Mucosa of stomach (tissue), 1 donor: ENCODE measurements around the gene CCDC122.
"Not testable (repeated sequence)": the region's sequence is repeated elsewhere in the genome, so short reads cannot be mapped to it uniquely, and the experiment has no call there.

Experiments
- H3K27me3 ChIP-seq: one replicate; pipeline ENCODE4 v1.7.0; 2013; ENCODE audit warnings: mild to moderate bottlenecking, low read length; ENCODE audit not compliant: control insufficient read depth, insufficient read depth
- H3K36me3 ChIP-seq: one replicate; pipeline ENCODE4 v1.7.0; 2013; ENCODE audit warnings: low read length; ENCODE audit not compliant: control insufficient read depth, insufficient read depth
- H3K4me1 ChIP-seq: one replicate; pipeline ENCODE4 v1.7.0; 2013; ENCODE audit warnings: mild to moderate bottlenecking, low read length; ENCODE audit not compliant: control insufficient read depth, insufficient read depth
- H3K4me3 ChIP-seq: one replicate; pipeline ENCODE4 v1.7.0; 2013; ENCODE audit warnings: low read length
- H3K9ac ChIP-seq: one replicate; pipeline ENCODE4 v1.7.0; 2013; ENCODE audit warnings: mild to moderate bottlenecking, low read length, moderate library complexity
- H3K9me3 ChIP-seq: one replicate; pipeline ENCODE4 v1.7.0; 2013; ENCODE audit warnings: mild to moderate bottlenecking, low read length, moderate library complexity; ENCODE audit not compliant: control insufficient read depth
- donor health status: Pancreatic carcinoma.

Gene CCDC122

GRCh38 chr13:43824656-43825055 is 54.9 kb downstream of the CCDC122 start:
- not testable (repeated sequence) for H3K4me1 ChIP-seq, H3K36me3 ChIP-seq, H3K9me3 ChIP-seq, H3K4me3 ChIP-seq, H3K27me3 ChIP-seq, H3K9ac ChIP-seq

GRCh38 chr13:43822969-43823368 is 56.6 kb downstream of the CCDC122 start:
- Histone ChIP-seq H3K9me3 (no peaks in the 10 kb centered on the region), H3K4me1 (no peaks in the 10 kb centered on the region), H3K4me3 (no peak overlapping the region), H3K27me3 (no peaks in the 10 kb centered on the region), H3K36me3 (no peaks in the 10 kb centered on the region), H3K9ac (no peak overlapping the region)

- H3K4me3 ChIP-seq: no peak overlapping the region
- no peaks in the 10 kb centered on the region for H3K9me3 ChIP-seq
- no peaks in the 10 kb centered on the region for H3K27me3 ChIP-seq
- H3K9ac ChIP-seq: no peak overlapping the region
- H3K4me1 ChIP-seq: no peaks in the 10 kb centered on the region
- H3K36me3 ChIP-seq: no peaks in the 10 kb centered on the region
These were observed 63.1 kb downstream of the CCDC122 start for GRCh38 chr13:43816401-43816889.

GRCh38 chr13:43815204-43815603 is 64.3 kb downstream of the CCDC122 start:
- Histone ChIP-seq H3K36me3 (no peaks in the 10 kb centered on the region), H3K27me3 (no peaks in the 10 kb centered on the region), H3K9ac (no peak overlapping the region), H3K4me1 (no peaks in the 10 kb centered on the region), H3K9me3 (no peaks in the 10 kb centered on the region), H3K4me3 (no peak overlapping the region)

GRCh38 chr13:43808676-43809075 is 70.9 kb downstream of the CCDC122 start:
- no peak overlapping the region for H3K9ac ChIP-seq
- no peaks in the 10 kb centered on the region for H3K9me3 ChIP-seq
- H3K4me3 ChIP-seq: no peak overlapping the region
- H3K27me3 ChIP-seq: no peaks in the 10 kb centered on the region
- no peaks in the 10 kb centered on the region for H3K4me1 ChIP-seq
- no peaks in the 10 kb centered on the region for H3K36me3 ChIP-seq

- H3K9ac ChIP-seq: no peak overlapping the region
- no peak overlapping the region for H3K4me3 ChIP-seq
- H3K27me3 ChIP-seq: no peaks in the 10 kb centered on the region
- H3K36me3 ChIP-seq: no peaks in the 10 kb centered on the region
- no peaks in the 10 kb centered on the region for H3K9me3 ChIP-seq
- H3K4me1 ChIP-seq: no peaks in the 10 kb centered on the region
These were observed 73.8 kb downstream of the CCDC122 start for GRCh38 chr13:43805681-43806128.

GRCh38 chr13:43805071-43805468 is 74.5 kb downstream of the CCDC122 start:
- Histone ChIP-seq H3K9me3 (no peaks in the 10 kb centered on the region), H3K9ac (no peak overlapping the region), H3K4me3 (no peak overlapping the region)

GRCh38 chr13:43804461-43805070 is 75.0 kb downstream of the CCDC122 start:
- H3K4me1 ChIP-seq: no peaks in the 10 kb centered on the region
- H3K9ac ChIP-seq: no peak overlapping the region
- no peaks in the 10 kb centered on the region for H3K9me3 ChIP-seq
- no peaks in the 10 kb centered on the region for H3K27me3 ChIP-seq
- H3K36me3 ChIP-seq: no peaks in the 10 kb centered on the region
- H3K4me3 ChIP-seq: no peak overlapping the region

More at GRCh38 chr13:43805071-43805468, 74.5 kb downstream of the CCDC122 start:
- no peaks in the 10 kb centered on the region for H3K4me1 ChIP-seq
- no peaks in the 10 kb centered on the region for H3K36me3 ChIP-seq
- no peaks in the 10 kb centered on the region for H3K27me3 ChIP-seq

- H3K27me3 ChIP-seq: no peaks in the 10 kb centered on the region
- no peaks in the 10 kb centered on the region for H3K9me3 ChIP-seq
- H3K36me3 ChIP-seq: no peaks in the 10 kb centered on the region
- no peak overlapping the region for H3K9ac ChIP-seq
- no peak overlapping the region for H3K4me3 ChIP-seq
- H3K4me1 ChIP-seq: no peaks in the 10 kb centered on the region
These were observed 77.0 kb downstream of the CCDC122 start for GRCh38 chr13:43802511-43802910.

- Histone ChIP-seq H3K27me3 (no peaks in the 10 kb centered on the region), H3K9me3 (no peaks in the 10 kb centered on the region), H3K36me3 (no peaks in the 10 kb centered on the region), H3K4me1 (no peaks in the 10 kb centered on the region), H3K9ac (no peak overlapping the region), H3K4me3 (no peak overlapping the region)
These were observed 78.7 kb downstream of the CCDC122 start for GRCh38 chr13:43800828-43801227.

- Histone ChIP-seq H3K4me3 (no peak overlapping the region), H3K9me3 (no peaks in the 10 kb centered on the region), H3K9ac (no peak overlapping the region), H3K36me3 (no peaks in the 10 kb centered on the region), H3K4me1 (no peaks in the 10 kb centered on the region), H3K27me3 (no peaks in the 10 kb centered on the region)
These were observed 80.3 kb downstream of the CCDC122 start for GRCh38 chr13:43799191-43799590.

- Histone ChIP-seq H3K4me1 (no peaks in the 10 kb centered on the region), H3K27me3 (no peaks in the 10 kb centered on the region), H3K9ac (no peak overlapping the region), H3K4me3 (no peak overlapping the region), H3K9me3 (no peaks in the 10 kb centered on the region), H3K36me3 (no peaks in the 10 kb centered on the region)
These were observed 81.7 kb downstream of the CCDC122 start for GRCh38 chr13:43797869-43798268.

- Histone ChIP-seq H3K36me3 (no peaks in the 10 kb centered on the region), H3K4me1 (no peaks in the 10 kb centered on the region), H3K9ac (no peak overlapping the region), H3K27me3 (no peaks in the 10 kb centered on the region), H3K4me3 (no peak overlapping the region), H3K9me3 (no peaks in the 10 kb centered on the region)
These were observed 82.4 kb downstream of the CCDC122 start for GRCh38 chr13:43797159-43797558.
